BLaER1 treated with 17β-estradiol and CSF1 and Interleukin-3, amounts not matched to agents 10 nM and 100 nM (cell line): ENCODE data around the gene ATP11A.

ENCODE experiments used
- H3K27ac ChIP-seq, 11 experiments: shearing (Covaris generic); formaldehyde crosslinking; 2 replicates each; pipeline ENCODE4 v1.8.1; 2022
- H3K27me3 ChIP-seq, 11 experiments: shearing (Covaris generic); formaldehyde crosslinking; 2 replicates each; pipeline ENCODE4 v1.8.1; 2022
- H3K36me3 ChIP-seq, 11 experiments: shearing (Covaris generic); formaldehyde crosslinking; 2 replicates each; pipeline ENCODE4 v1.8.1; 2022
- H3K4me1 ChIP-seq, 10 experiments: shearing (Covaris generic); formaldehyde crosslinking; 2 replicates each; pipeline ENCODE4 v1.8.1; 2022
- H3K4me2 ChIP-seq, 11 experiments: shearing (Covaris generic); formaldehyde crosslinking; 2 replicates each; pipeline ENCODE4 v1.8.1; 2022
- H3K4me3 ChIP-seq, 10 experiments: shearing (Covaris generic); formaldehyde crosslinking; 2 replicates each; pipeline ENCODE4 v1.8.1; 2022
- H3K9ac ChIP-seq, 11 experiments: shearing (Covaris generic); formaldehyde crosslinking; 2 replicates each; pipeline ENCODE4 v1.8.1; 2022
- H3K9me3 ChIP-seq, 11 experiments: shearing (Covaris generic); formaldehyde crosslinking; replicated peaks in 1 of 11; 2 replicates each; pipeline ENCODE4 v1.8.1; 2022
- H4K20me1 ChIP-seq, 11 experiments: shearing (Covaris generic); formaldehyde crosslinking; 2 replicates each; pipeline ENCODE4 v1.8.1; 2022
- Cebpa-rat ChIP-seq, 11 experiments: shearing (Covaris generic); IDR thresholded peaks; 2 replicates each; pipeline ENCODE4 v1.8.1; 2022

ATP11A gene

GRCh38 chr13:112772539-112772909 is 82.7 kb downstream of the ATP11A start:
- no peak for TF ChIP-seq Cebpa-rat (IDR thresholded peaks at IDR 0.05)
- Histone ChIP-seq H3K27ac (no peak overlapping the region), H3K4me3 (no peak overlapping the region)

GRCh38 chr13:112772929-112773328 is 83.1 kb downstream of the ATP11A start:
- Histone ChIP-seq H3K4me2 (peak overlapping the region in 8 of 11 experiments; percentile 5 to 54 (median 27); a peak in 10 of 22 replicates), H4K20me1 (peaks cover 99 to 100% (median 100%) of the 10 kb centered on the region in 11 experiments), H3K27me3 (no peaks in the 10 kb centered on the region), H3K36me3 (peaks cover 0 to 67% (median 15%) of the 10 kb centered on the region in 11 experiments; a peak in 11 of 22 replicates), H3K9ac (no peak overlapping the region), H3K27ac (no peak overlapping the region), H3K4me3 (no peak overlapping the region), H3K9me3 (no peaks in the 10 kb centered on the region), H3K4me1 (peaks cover 42 to 77% (median 64%) of the 10 kb centered on the region in 10 experiments)
- no peak for TF ChIP-seq Cebpa-rat (IDR thresholded peaks at IDR 0.05)

More at GRCh38 chr13:112772539-112772909, 82.7 kb downstream of the ATP11A start:
- H3K4me2 ChIP-seq: peak overlapping the region in 5 of 11 experiments; percentile 5 to 36 (median 31); a peak in 6 of 22 replicates
- no peaks in the 10 kb centered on the region for H3K9me3 ChIP-seq
- no peak overlapping the region for H3K9ac ChIP-seq
- H3K27me3 ChIP-seq: no peaks in the 10 kb centered on the region
- H3K4me1 ChIP-seq: peaks cover 43 to 77% (median 64%) of the 10 kb centered on the region in 10 experiments
- H4K20me1 ChIP-seq: peaks cover 99 to 100% (median 100%) of the 10 kb centered on the region in 11 experiments
- H3K36me3 ChIP-seq: peaks cover 0 to 67% (median 15%) of the 10 kb centered on the region in 11 experiments; a peak in 11 of 22 replicates

- peaks cover 33 to 75% (median 63%) of the 10 kb centered on the region in 10 experiments; a peak in 19 of 20 replicates for H3K4me1 ChIP-seq
- H3K27me3 ChIP-seq: no peaks in the 10 kb centered on the region
- H3K4me3 ChIP-seq: no peak overlapping the region
- H3K36me3 ChIP-seq: peaks cover 0 to 66% (median 14%) of the 10 kb centered on the region in 11 experiments; a peak in 11 of 22 replicates
- H3K9ac ChIP-seq: no peak overlapping the region
- no peak for TF ChIP-seq Cebpa-rat (IDR thresholded peaks at IDR 0.05)
- H3K9me3 ChIP-seq: no peaks in the 10 kb centered on the region
- H3K4me2 ChIP-seq: peak overlapping the region in 6 of 11 experiments; percentile 18 to 57 (median 39); a peak in 9 of 22 replicates
- no peak overlapping the region for H3K27ac ChIP-seq
- peaks cover 98 to 100% (median 100%) of the 10 kb centered on the region in 11 experiments for H4K20me1 ChIP-seq
Measured at GRCh38 chr13:112773601-112774447, 84.0 kb downstream of the ATP11A start.

DNA sequence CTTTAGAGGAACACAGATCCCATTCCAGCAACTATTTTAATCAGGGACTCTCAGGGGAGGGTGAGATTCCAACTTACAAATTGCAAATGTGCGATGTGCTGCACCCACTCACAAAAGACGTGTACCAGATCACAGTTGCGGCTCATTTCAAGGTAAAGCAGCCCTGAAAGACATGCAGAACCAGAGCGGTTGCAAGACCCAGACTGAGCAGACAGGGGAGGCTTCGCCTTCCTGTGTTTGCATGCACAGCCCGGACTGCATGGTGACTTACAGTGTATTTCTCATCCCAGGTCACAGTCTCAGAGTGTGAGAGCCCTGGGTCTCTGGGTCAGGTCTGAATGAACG is 84.6 kb downstream of the ATP11A start:
- H4K20me1 ChIP-seq: peaks cover 98 to 100% (median 100%) of the 10 kb centered on the region in 11 experiments
- H3K36me3 ChIP-seq: peaks cover 0 to 66% (median 18%) of the 10 kb centered on the region in 11 experiments; a peak in 12 of 22 replicates
- H3K9ac ChIP-seq: no peak overlapping the region
- no peak for TF ChIP-seq Cebpa-rat (IDR thresholded peaks at IDR 0.05)
- no peak overlapping the region for H3K27ac ChIP-seq
- no peaks in the 10 kb centered on the region for H3K27me3 ChIP-seq
- H3K4me3 ChIP-seq: no peak overlapping the region
- H3K4me1 ChIP-seq: peaks cover 27 to 69% (median 59%) of the 10 kb centered on the region in 10 experiments; a peak in 19 of 20 replicates
- H3K4me2 ChIP-seq: peak overlapping the region in 5 of 11 experiments; percentile 18 to 57 (median 40); a peak in 6 of 22 replicates
- no peaks in the 10 kb centered on the region for H3K9me3 ChIP-seq

DNA sequence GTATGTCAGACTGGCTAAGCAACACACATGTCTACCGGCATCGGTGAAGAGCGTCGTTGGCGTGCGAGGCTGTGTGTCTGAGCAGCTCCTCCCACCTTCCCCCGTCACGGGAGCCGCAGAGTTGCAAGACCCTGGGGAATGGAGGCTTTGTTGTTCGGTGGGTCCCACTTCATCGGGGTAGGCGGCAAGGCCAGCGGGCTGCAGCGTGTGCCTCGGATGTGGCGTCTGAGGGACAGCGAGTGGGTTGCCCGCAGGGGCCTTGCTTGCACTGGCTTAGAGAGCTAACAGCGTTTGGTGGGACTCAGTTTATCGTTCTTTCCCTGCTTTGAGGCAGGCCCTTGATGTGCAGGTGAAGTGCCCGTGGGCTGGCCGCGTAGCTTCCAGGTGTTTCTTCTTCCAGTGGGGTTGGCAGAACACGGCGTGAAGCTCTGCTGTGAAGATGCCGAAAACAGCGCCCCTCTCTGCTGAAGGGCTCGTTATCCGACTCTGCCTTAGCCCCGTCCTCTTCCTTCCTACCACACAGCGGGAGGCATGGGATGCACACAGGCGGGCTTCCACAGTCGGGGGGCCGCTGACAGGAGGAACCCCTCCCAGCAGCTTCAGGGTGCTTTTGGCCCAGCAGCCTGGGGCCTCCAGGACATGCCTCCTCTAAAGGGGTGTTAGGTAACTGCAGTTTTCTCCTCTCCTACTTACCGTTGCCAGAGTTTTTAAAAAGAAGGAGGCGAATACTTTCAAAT is 85.2 kb downstream of the ATP11A start:
- Histone ChIP-seq H3K36me3 (peaks cover 0 to 62% (median 14%) of the 10 kb centered on the region in 11 experiments; a peak in 12 of 22 replicates), H3K4me1 (peaks cover 22 to 66% (median 54%) of the 10 kb centered on the region in 10 experiments; a peak in 19 of 20 replicates), H3K27ac (no peak overlapping the region), H3K4me2 (peak overlapping the region in 5 of 11 experiments; percentile 18 to 57 (median 40); a peak in 6 of 22 replicates), H3K4me3 (no peak overlapping the region), H3K9me3 (no peaks in the 10 kb centered on the region), H4K20me1 (peaks cover 98 to 100% (median 100%) of the 10 kb centered on the region in 11 experiments), H3K9ac (no peak overlapping the region), H3K27me3 (no peaks in the 10 kb centered on the region)
- no peak for TF ChIP-seq Cebpa-rat (IDR thresholded peaks at IDR 0.05)

DNA sequence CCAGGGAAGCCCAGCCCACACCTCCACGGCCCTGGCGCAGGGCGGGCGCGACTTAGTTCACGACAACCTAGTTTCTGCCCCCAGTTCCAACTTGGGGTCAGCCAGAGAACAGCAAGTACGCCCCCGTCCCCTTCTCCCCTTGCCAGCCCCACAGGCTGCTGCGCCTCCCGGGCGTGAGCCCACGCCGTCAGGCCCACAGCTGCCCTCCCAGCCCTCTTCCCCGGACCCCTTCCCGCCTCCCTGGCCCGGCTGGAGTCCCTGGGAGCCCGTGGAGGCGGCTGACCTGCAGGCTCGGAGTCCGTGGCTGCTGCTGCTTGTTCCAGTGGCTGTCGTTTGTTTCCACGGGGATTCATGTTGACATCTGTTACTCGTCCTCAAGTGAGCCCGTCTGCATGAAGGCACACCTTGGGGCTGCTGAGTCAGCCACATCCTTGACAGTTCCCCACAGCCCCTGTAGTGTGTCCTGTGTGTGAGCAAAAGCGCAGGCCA is 86.0 kb downstream of the ATP11A start:
- Histone ChIP-seq H4K20me1 (peaks cover 98 to 100% (median 100%) of the 10 kb centered on the region in 11 experiments), H3K27ac (no peak overlapping the region), H3K9me3 (no peaks in the 10 kb centered on the region), H3K9ac (no peak overlapping the region), H3K4me1 (peaks cover 16 to 60% (median 53%) of the 10 kb centered on the region in 10 experiments; a peak in 19 of 20 replicates), H3K4me2 (no peak overlapping the region), H3K27me3 (no peaks in the 10 kb centered on the region), H3K4me3 (no peak overlapping the region), H3K36me3 (peaks cover 0 to 56% (median 9%) of the 10 kb centered on the region in 11 experiments; a peak in 10 of 22 replicates)
- TF ChIP-seq Cebpa-rat (IDR thresholded peaks at IDR 0.05): no peak

DNA sequence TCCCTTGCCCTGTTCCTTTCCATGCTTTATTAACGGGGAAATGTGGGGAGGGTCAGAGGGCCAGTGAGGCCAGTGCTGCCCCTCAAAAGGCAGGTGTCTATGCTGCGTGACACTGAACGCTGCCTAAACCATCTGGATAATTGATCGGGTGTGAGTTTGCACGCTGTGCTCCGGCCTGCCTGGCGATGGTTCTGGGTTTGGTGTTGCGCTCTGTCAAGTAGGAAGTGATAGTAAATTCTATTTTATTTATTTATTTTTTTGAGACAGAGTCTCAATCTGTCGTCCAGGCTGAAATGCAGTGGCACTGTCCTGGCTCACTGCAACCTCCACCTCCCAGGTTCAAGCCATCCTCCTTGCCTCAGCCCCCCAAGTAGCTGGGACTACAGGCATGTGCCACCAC is 86.5 kb downstream of the ATP11A start:
- peaks cover 0 to 56% (median 9%) of the 10 kb centered on the region in 11 experiments; a peak in 10 of 22 replicates for H3K36me3 ChIP-seq
- no peaks in the 10 kb centered on the region for H3K27me3 ChIP-seq
- H3K27ac ChIP-seq: no peak overlapping the region
- peak overlapping the region in 5 of 11 experiments; percentile 50 to 66 (median 58); a peak in 5 of 22 replicates for H3K4me2 ChIP-seq
- no peak for TF ChIP-seq Cebpa-rat (IDR thresholded peaks at IDR 0.05)
- H3K9ac ChIP-seq: no peak overlapping the region; a peak in 1 of 22 replicates
- H3K9me3 ChIP-seq: no peaks in the 10 kb centered on the region
- peaks cover 98 to 100% (median 100%) of the 10 kb centered on the region in 11 experiments for H4K20me1 ChIP-seq
- H3K4me1 ChIP-seq: peaks cover 14 to 64% (median 55%) of the 10 kb centered on the region in 10 experiments; a peak in 18 of 20 replicates
- H3K4me3 ChIP-seq: no peak overlapping the region

GRCh38 chr13:112776971-112777370 is 87.1 kb downstream of the ATP11A start:
- Histone ChIP-seq H3K9ac (no peak overlapping the region), H3K4me3 (no peak overlapping the region), H4K20me1 (peaks cover 98 to 100% (median 100%) of the 10 kb centered on the region in 11 experiments), H3K36me3 (peaks cover 0 to 56% (median 9%) of the 10 kb centered on the region in 11 experiments; a peak in 10 of 22 replicates), H3K27me3 (no peaks in the 10 kb centered on the region), H3K4me1 (peaks cover 14 to 70% (median 60%) of the 10 kb centered on the region in 10 experiments; a peak in 18 of 20 replicates), H3K9me3 (no peaks in the 10 kb centered on the region), H3K4me2 (peak overlapping the region in 9 of 11 experiments; percentile 12 to 66 (median 50); a peak in 18 of 22 replicates), H3K27ac (no peak overlapping the region)
- TF ChIP-seq Cebpa-rat (IDR thresholded peaks at IDR 0.05): no peak
